ENCODE results near the gene SMURF2. TPM values are rescaled to one million over a fixed set of nuclear protein-coding genes. Genes with fewer than 3 reads are reported as not detected.

SMURF2 gene
- total and polyA plus RNA-seq, 9 of the 15 experiments (the other 6 are each of a cell fraction or from before 2014, with no cell fraction given) = 3.8 to 22.0 (median 14.8) TPM

DNA sequence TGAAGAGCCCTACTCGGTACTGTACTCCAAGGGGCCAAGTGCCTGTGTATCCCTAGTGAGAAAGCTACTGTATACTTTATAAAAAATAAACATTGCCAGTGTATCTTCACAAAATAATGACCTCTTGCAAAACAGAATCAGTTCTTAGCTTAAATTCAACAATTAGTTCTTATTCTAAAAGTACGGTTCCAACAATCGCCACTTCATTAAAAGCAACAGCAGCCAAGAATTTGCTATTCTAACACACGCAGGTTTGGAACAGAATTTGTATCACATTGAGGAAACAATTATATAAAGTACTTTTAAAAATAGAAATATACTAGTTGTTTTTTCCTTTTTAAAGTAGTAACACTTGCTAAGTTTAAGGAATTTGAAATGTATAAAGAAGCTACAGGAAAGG, 106.8 kb downstream of the SMURF2 start:
- H3K4me1 ChIP-seq (replicated peaks in 1 of 2; ENCODE audit: control insufficient read depth in 2 of 2, insufficient read depth in 2 of 2, low read length in 2 of 2) = peaks cover 0 to 5% of the 10 kb centered on the region in 2 experiments; a peak in 2 of 5 replicates
- no peaks in the 10 kb centered on the region for H4K20me1 ChIP-seq (replicated peaks; ENCODE audit: control insufficient read depth, insufficient read depth, low read length)
- no peak for FAIRE-seq
- H3K4me2 ChIP-seq (ENCODE audit: insufficient read depth, low read length) = no peak overlapping the region
- no peak for DNase-seq (ENCODE audit: extremely low read depth in 1 of 4, low spot score in 3 of 4)
- H3K36me3 ChIP-seq (ENCODE audit: control insufficient read depth, insufficient read depth, low read length) = peaks cover 24% of the 10 kb centered on the region; the same call in 1 of the 3 replicates
- ATAC-seq = no peak
- H3K9me1 ChIP-seq (ENCODE audit: control insufficient read depth, insufficient read depth, low read length) = no peaks in the 10 kb centered on the region
- no peaks in the 10 kb centered on the region for H3K79me2 ChIP-seq (ENCODE audit: control insufficient read depth, insufficient read depth, low read length)
- no peak overlapping the region for H3K27ac ChIP-seq (ENCODE audit: extremely low read depth, low read depth, low read length)
- no peak overlapping the region for H3K9ac ChIP-seq (ENCODE audit: insufficient read depth in 1 of 2, low read depth in 2 of 2, low read length in 2 of 2)
- no peak overlapping the region for H2AFZ ChIP-seq (ENCODE audit: low read depth, low read length)
- no peak overlapping the region for H3K4me3 ChIP-seq
- WGBS (ENCODE audit: insufficient coverage, low coverage, missing lambda C conversion rate) = 86% methylated on average over 4 of the region's 4 CpGs
- no TSS peak for BruUV-seq (replicated peaks)
- no peaks in the 10 kb centered on the region for H3K27me3 ChIP-seq (ENCODE audit: control insufficient read depth in 2 of 2, insufficient read depth in 2 of 2, low read length in 2 of 2)
- ChIA-PET POLR2A (interaction anchor here (1.1 to 3.4 kb wide), 4 partner anchors 10 to 17 kb away, joined by 3 to 15 read pairs (median 6); no protein-coding TSS in a partner anchor), CTCF (ENCODE audit: low intra/inter-chr PET ratio) (no interaction called here)
- intact Hi-C loops (cut with micrococcal nuclease) = no loop called here
- in situ Hi-C loops (cut with MboI) = no loop called here
- no peaks in the 10 kb centered on the region for H3K9me3 ChIP-seq (replicated peaks; ENCODE audit: control insufficient read depth, insufficient read depth, low read depth, low read length)
- TF ChIP-seq ZFP1 (CRISPR knock-in tag; IDR thresholded peaks at IDR 0.05) (no peak), CC2D1A (IDR thresholded peaks at IDR 0.05) (no peak), KAT2B (IDR thresholded peaks at IDR 0.05; ENCODE audit: low read depth, low read length) (no peak), HNRNPL (IDR thresholded peaks at IDR 0.05; ENCODE audit: low read depth, low read length) (no peak)

DNA sequence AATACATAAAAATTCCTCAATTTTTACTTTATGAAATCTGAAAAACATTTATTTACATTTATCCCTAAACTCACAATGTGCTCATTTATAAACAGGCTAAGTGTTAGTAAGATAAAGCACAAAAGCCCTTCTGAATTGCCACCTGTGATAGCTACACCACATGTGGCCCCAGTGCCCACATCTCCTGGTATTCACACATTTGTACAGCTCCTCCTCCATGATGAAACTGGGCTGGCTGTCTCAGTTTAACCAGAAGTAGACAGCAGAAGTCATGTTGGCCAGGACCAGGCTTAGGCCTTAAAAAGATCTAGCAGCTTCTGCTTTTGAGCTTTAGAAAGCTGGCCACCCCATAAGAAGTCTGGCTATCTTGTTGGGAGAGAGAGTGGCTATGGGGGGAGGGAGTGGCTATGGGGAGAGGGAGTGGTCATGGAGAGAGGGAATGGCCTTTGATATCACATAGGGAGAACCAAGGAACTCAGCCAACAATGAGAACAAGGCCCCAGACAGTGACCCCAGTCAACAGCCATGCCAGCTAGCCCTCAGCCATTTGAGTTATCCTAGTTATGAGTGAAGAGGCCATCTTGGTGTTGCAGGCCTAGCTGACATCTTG, 108.0 kb downstream of the SMURF2 start:
- DNase-seq (ENCODE audit: extremely low read depth in 1 of 4, low spot score in 3 of 4) (peak; percentile 24 to 33 (median 32)), ATAC-seq (peak; percentile 86), FAIRE-seq (peak; percentile 75)
- Histone ChIP-seq H2AFZ (ENCODE audit: low read depth, low read length) (no peak overlapping the region), H3K27ac (ENCODE audit: extremely low read depth, low read depth, low read length) (no peak overlapping the region), H3K9me3 (replicated peaks; ENCODE audit: control insufficient read depth, insufficient read depth, low read depth, low read length) (no peaks in the 10 kb centered on the region), H3K4me2 (ENCODE audit: insufficient read depth, low read length) (no peak overlapping the region), H3K4me1 (replicated peaks in 1 of 2; ENCODE audit: control insufficient read depth in 2 of 2, insufficient read depth in 2 of 2, low read length in 2 of 2) (peaks cover 0 to 5% of the 10 kb centered on the region in 2 experiments; a peak in 2 of 5 replicates), H3K79me2 (ENCODE audit: control insufficient read depth, insufficient read depth, low read length) (no peaks in the 10 kb centered on the region), H3K4me3 (no peak overlapping the region), H3K9me1 (ENCODE audit: control insufficient read depth, insufficient read depth, low read length) (no peaks in the 10 kb centered on the region), H3K27me3 (ENCODE audit: control insufficient read depth in 2 of 2, insufficient read depth in 2 of 2, low read length in 2 of 2) (no peaks in the 10 kb centered on the region), H4K20me1 (replicated peaks; ENCODE audit: control insufficient read depth, insufficient read depth, low read length) (no peaks in the 10 kb centered on the region), H3K36me3 (ENCODE audit: control insufficient read depth, insufficient read depth, low read length) (peaks cover 31% of the 10 kb centered on the region; the same call in 1 of the 3 replicates), H3K9ac (ENCODE audit: insufficient read depth in 1 of 2, low read depth in 2 of 2, low read length in 2 of 2) (peak overlapping the region in 1 of 2 experiments; percentile 6; a peak in 1 of 4 replicates)
- no TSS peak for BruUV-seq (replicated peaks)
- ChIA-PET CTCF (ENCODE audit: low intra/inter-chr PET ratio) (no interaction called here), POLR2A (interaction anchor here (0.7 to 3.4 kb wide), 7 partner anchors 9 to 108 kb away, joined by 3 to 15 read pairs (median 4); partner anchors contain the start of gene SMURF2)
- TF ChIP-seq YY1 (IDR thresholded peaks at IDR 0.05; ENCODE audit: borderline replicate concordance in 1 of 3, control insufficient read depth in 1 of 3, extremely low read depth in 1 of 3, insufficient read depth in 3 of 3, insufficient read length in 1 of 3, insufficient replicate concordance in 2 of 3, low read depth in 1 of 3, low read length in 2 of 3) (peak in 1 of 3 experiments; percentile 73), TCFL5 (CRISPR knock-in tag; conservative IDR thresholded peaks at IDR 0.05) (no peak)
- in situ Hi-C loops (cut with MboI) = no loop called here
- intact Hi-C loops (cut with micrococcal nuclease) = no loop called here

Data from K562 (cell line).